BJ (cell line): Measurements from ENCODE around the gene STX3. TPM values are rescaled to one million over a fixed set of nuclear protein-coding genes. Genes with fewer than 3 reads are reported as not detected.
"Not testable (repeated sequence)": the region's sequence is repeated elsewhere in the genome, so short reads cannot be mapped to it uniquely, and the experiment has no call there.

Experiments
- CTCF ChIA-PET: fragments of 350-600 bp; formaldehyde crosslinking; extraction: SDS; loops from one replicate; lab custom pipeline; 2021; ENCODE audit warnings: antibody characterized with exemption, inconsistent platforms; lab: Yijun Ruan, JAX
- POLR2A ChIA-PET: fragments of 300-600 bp; sonication (Branson Sonifier 250); formaldehyde crosslinking; extraction: SDS; loops from one replicate; lab custom pipeline; 2021; ENCODE audit warnings: antibody characterized with exemption; lab: Charles Lee
- DNase-seq: peaks from one replicate; pipeline ENCODE4 v3.0.0-alpha.2; 2011; ENCODE audit warnings: low read depth
- H3K27me3 ChIP-seq: 2 replicates; pipeline ENCODE4 v1.6.0; 2011; ENCODE audit warnings: low read length; ENCODE audit not compliant: control insufficient read depth, insufficient read depth
- H3K36me3 ChIP-seq: 2 replicates; pipeline ENCODE4 v1.5.1; 2011; ENCODE audit warnings: low read length; ENCODE audit not compliant: control insufficient read depth, insufficient read depth
- H3K4me3 ChIP-seq: 2 replicates; pipeline ENCODE4 v1.5.1; 2011; ENCODE audit warnings: low read depth, mild to moderate bottlenecking, control low read depth, low read length
- polyA plus RNA-seq: library from polyadenylated mRNA; depleted of rRNA; stranded (reverse); fragments of >200 nt; gene quantifications from 2 replicates; pipeline ENCODE4 v1.2.3, GENCODE V29; 2011
- TF ChIP-seq, protein P1 (sequence below): IDR thresholded peaks from 2 replicates; pipeline ENCODE4 v1.5.1; 2011; ENCODE audit warnings: low read depth, mild to moderate bottlenecking, control low read depth, inconsistent platforms, low read length, moderate library complexity; ENCODE audit not compliant: insufficient read depth

STX3 gene
- polyA plus RNA-seq, 1 experiment, result 8.8 TPM

DNA sequence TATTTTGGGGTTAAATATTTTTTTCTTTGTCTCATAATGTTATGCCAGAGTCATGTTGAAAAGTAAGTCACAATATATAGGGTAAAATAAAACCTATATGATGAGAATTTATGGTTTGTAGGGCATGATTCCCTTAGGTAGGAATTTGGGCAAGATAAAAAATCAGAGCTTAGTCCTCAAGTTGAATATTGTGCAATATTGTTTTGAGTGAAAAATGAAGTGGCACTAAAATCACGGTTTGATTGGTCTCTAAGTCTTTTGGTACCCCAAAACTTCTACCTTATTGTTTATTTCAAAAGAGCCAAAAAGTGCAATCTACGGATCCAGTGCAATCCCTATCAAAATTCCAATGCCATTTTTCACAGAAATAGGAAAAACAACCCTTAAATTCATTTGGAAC is 57.0 kb downstream of the STX3 start:
- Histone ChIP-seq H3K27me3 (no peaks in the 10 kb centered on the region), H3K36me3 (peaks cover 1% of the 10 kb centered on the region), H3K4me3 (no peak overlapping the region)
- no peak for DNase-seq
- POLR2A ChIA-PET, result no interaction called here
- TF ChIP-seq, protein P1, sequence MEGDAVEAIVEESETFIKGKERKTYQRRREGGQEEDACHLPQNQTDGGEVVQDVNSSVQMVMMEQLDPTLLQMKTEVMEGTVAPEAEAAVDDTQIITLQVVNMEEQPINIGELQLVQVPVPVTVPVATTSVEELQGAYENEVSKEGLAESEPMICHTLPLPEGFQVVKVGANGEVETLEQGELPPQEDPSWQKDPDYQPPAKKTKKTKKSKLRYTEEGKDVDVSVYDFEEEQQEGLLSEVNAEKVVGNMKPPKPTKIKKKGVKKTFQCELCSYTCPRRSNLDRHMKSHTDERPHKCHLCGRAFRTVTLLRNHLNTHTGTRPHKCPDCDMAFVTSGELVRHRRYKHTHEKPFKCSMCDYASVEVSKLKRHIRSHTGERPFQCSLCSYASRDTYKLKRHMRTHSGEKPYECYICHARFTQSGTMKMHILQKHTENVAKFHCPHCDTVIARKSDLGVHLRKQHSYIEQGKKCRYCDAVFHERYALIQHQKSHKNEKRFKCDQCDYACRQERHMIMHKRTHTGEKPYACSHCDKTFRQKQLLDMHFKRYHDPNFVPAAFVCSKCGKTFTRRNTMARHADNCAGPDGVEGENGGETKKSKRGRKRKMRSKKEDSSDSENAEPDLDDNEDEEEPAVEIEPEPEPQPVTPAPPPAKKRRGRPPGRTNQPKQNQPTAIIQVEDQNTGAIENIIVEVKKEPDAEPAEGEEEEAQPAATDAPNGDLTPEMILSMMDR, result no peak
- CTCF ChIA-PET, result no interaction called here

DNA sequence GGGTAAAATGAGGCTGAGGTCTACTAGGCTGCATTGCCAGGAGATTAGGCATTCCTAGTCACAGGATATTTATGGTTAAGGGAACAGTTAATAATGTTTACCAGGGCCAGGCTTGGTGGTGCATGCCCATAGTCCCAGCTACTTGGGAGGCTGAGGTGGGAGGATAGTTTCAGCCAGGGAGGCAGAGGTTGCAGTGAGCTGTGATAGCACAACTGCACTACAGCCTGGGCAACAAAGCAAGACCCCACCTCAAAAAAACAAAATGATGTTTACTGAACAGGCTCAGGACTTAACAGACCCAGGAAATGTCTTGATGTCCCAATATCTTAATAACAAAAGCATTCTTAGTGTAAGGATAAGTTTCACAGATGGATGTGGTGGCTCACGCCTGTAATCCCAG is 58.2 kb downstream of the STX3 start:
- no peak overlapping the region for H3K4me3 ChIP-seq
- no peak for DNase-seq
- ChIA-PET CTCF (interaction anchor here (1.3 to 2.1 kb wide), 2 partner anchors 10 to 59 kb away, joined by 3 to 5 read pairs; partner anchors contain the start of gene STX3), POLR2A (no interaction called here)
- TF ChIP-seq, protein P1, result no peak
- no peaks in the 10 kb centered on the region; the same call in 1 of the 2 replicates for H3K36me3 ChIP-seq
- H3K27me3 ChIP-seq, result no peaks in the 10 kb centered on the region

DNA sequence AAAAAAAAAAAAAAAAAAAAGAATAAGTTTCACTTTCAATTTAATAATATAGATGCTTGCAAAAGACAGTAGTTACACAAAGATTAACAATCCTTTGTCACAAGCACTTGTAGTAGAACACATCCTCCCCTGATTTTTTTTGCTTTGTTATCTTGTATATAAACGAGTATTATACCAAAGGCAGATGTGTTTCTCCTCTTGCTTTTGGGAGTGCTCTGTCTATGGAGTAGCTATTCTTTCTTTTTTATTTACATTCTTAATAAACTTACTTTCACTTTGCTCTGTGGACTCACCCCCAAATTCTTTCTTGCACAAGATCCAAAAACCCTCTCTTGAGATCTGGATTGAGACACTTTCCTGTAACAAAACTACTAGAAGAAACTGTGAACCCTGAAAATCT is 58.8 kb downstream of the STX3 start:
- no peaks in the 10 kb centered on the region for H3K27me3 ChIP-seq
- TF ChIP-seq, protein P1, result no peak
- POLR2A ChIA-PET, result no interaction called here
- no peak for DNase-seq
- no peak overlapping the region for H3K4me3 ChIP-seq
- no peaks in the 10 kb centered on the region for H3K36me3 ChIP-seq
- CTCF ChIA-PET, result interaction anchor here (1.3 to 2.1 kb wide), 2 partner anchors 9 to 59 kb away, joined by 3 to 5 read pairs; partner anchors contain the start of gene STX3

DNA sequence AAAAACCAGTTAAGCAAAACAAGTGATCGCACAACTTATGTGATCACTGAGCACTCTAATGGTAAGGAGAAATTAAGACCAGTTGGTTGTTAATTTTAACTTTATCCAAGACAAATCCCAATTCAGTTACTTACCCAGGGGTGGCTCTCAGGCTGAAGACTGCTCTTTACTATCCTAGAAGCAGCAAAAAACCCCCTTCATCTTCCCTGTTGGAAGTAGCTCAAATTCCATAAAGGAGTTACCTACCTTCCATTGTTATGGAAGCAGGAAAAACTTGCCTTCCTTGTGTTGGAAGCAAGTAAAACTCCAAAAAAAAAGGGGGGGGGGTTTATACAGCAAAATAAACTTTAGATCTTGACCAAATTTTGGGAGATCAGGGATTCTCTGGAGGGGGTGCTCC is 60.6 kb downstream of the STX3 start:
- DNase-seq, result no peak
- TF ChIP-seq, protein P1, result no peak
- ChIA-PET CTCF (no interaction called here), POLR2A (no interaction called here)
- H3K4me3 ChIP-seq, result no peak overlapping the region
- no peaks in the 10 kb centered on the region for H3K36me3 ChIP-seq
- H3K27me3 ChIP-seq, result no peaks in the 10 kb centered on the region

DNA sequence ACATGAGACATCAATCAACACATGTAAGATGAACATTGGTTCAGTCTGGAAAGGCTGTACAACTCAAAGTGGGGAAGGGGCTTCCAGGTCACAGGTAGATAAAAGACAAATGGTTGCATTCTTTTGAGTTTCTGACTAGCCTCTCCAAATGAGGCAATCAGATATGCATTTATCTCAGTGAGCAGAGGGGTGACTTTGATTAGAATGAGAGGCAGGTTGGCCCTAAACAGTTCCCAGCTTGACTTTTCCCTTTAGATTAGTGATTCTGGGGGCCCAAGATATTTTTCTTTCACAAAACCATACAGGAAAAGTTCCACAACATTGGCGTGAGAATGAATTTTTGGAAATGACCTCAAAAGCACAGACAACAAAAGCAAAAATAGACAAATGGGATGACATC is 61.3 kb downstream of the STX3 start:
- not testable (repeated sequence) for H3K36me3 ChIP-seq, DNase-seq, H3K4me3 ChIP-seq, H3K27me3 ChIP-seq
- ChIA-PET CTCF (interaction anchor here (0.9 kb wide), 1 partner anchor 11 kb away, joined by 4 read pairs; no protein-coding TSS in a partner anchor), POLR2A (interaction anchor here (0.6 kb wide), 1 partner anchor 148 kb away, joined by 4 read pairs; no protein-coding TSS in a partner anchor)

DNA sequence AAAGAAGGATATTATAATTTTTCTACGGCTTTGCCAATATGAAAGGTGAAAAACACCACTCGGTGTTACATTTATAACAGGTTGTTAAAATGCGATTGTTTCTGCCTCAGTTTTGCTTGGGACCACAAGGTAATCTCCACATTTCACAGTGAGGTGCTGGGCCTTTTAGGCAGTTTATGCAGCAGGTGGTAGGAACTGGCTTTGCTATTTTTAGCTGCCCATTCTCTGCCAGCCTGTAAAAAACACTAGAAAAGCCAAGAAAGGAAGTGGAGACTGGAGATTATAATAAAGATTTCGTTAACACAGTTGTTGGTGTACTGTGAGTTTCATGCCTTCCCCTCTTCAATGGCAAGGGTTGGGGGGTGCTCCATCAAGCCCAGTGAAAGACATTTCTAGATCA is 63.4 kb downstream of the STX3 start:
- TF ChIP-seq, protein P1, result no peak
- Histone ChIP-seq H3K36me3 (no peaks in the 10 kb centered on the region), H3K27me3 (no peaks in the 10 kb centered on the region), H3K4me3 (no peak overlapping the region)
- ChIA-PET CTCF (no interaction called here), POLR2A (no interaction called here)
- DNase-seq, result no peak
